GM18870 (cell line): ENCODE measurements around the gene EXOC4.

Experiments
- ATAC-seq: cut with Tn5 transposase; IDR thresholded peaks from one replicate; pipeline ENCODE4 v1.9.1; 2021; ENCODE audit warnings: moderate library complexity; ENCODE audit not compliant: unreplicated experiment

Gene EXOC4

DNA sequence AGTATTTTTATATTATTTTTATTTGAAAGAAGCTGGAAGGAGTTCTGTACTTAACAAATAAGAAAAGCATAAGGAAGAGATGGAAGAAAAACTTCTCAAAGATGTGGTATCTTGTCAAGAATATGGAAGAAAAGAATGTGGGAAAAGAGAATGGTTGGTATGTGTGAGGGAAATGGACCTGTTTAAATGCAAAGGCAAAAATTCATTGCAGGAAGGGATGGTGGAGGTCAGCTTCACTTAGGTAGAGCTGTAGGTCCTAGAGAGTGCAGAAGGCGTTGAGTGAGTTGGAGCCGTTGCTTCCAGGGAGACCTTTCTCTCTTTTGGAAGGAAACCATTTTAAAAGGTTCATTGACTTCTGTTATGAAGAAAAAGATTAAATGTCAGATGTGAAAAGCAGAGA lies 107.3 kb downstream of the EXOC4 start:
- ATAC-seq = no peak

- ATAC-seq = no peak
These were observed 108.9 kb downstream of the EXOC4 start for GRCh38 chr7:133361806-133362205.

DNA sequence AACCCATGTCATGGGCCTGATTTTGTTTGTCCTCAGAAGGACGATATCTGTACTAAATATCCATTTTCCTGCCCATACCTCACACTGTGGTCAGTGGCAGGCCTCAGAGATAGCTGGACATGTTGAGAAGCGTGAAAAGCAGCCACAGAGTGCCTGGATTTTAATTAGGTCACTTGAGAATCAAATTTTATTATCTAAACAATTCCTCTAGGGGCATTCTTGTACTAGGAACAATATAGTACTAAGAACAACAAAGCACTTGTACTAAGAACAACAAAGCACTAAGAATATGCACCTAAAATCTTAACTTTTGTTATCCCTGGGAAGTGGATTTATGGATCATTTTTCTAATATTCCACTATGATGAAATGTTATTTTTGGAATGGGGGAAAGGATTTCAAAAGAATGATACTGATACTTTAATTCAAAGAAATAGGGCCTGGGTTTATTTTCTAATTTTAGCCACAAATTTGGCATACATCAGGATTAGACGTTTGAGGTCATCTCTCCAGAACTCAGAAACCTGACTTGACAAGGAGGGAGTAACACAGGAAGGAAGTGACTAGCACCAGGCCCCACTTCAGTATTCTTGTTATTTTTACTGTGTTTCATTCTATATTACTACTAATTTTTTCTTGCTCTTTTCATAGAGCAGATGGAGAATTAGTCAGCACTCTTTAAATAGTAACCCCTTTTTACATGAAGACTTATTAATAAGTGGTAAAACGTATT lies 112.2 kb downstream of the EXOC4 start:
- ATAC-seq = no peak

DNA sequence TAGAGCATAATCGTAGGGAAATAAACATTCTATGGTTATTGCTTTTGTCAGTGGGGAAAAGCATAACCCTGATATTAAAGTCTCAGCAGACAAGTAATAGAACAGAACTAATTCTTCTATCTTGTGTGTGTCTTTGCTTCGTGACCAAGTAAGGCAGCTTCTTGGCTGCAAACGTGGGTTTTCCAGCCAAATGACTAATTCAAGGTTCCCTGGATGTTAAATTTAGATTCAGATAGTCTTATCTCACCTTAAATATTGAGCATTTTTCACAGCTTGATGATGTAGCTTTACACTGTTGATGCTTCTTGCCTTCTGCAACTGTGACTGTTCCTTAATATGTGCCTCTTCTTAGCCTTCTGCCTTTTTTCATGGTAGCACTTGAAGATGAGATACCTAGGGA lies 113.0 kb downstream of the EXOC4 start:
- ATAC-seq = no peak

GRCh38 chr7:133367561-133367960 lies 114.7 kb downstream of the EXOC4 start:
- no peak for ATAC-seq

- no peak for ATAC-seq
These were observed 116.3 kb downstream of the EXOC4 start for GRCh38 chr7:133369130-133369529.

- no peak for ATAC-seq
These were observed 118.7 kb downstream of the EXOC4 start for GRCh38 chr7:133371616-133372015.

GRCh38 chr7:133372337-133372736 lies 119.5 kb downstream of the EXOC4 start:
- no peak for ATAC-seq

DNA sequence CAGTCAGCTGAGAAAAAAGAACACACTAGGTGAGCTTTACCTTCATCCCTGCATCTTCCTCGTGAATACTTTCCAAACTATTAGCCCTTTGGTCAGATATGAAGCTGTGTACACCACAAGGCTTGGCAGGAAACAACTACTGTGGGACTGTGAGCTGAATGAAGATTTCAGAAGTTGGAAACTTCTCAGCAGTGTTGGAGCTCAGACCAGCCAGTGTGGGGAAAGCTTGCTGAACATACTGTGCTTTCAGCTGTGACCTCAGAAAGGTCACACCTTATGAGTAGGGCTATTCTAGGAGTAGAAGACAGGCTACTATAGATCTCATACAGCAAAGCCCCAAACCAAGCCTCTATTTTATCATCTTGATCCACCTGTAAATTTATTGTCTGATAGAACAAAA lies 123.6 kb downstream of the EXOC4 start:
- no peak for ATAC-seq

- no peak for ATAC-seq
These were observed 129.1 kb downstream of the EXOC4 start for GRCh38 chr7:133381965-133382364.

GRCh38 chr7:133382775-133383559 lies 130.1 kb downstream of the EXOC4 start:
- no peak for ATAC-seq

GRCh38 chr7:133386205-133386604 lies 133.3 kb downstream of the EXOC4 start:
- ATAC-seq = no peak

GRCh38 chr7:133389727-133390126 lies 136.8 kb downstream of the EXOC4 start:
- no peak for ATAC-seq

GRCh38 chr7:133391206-133391605 lies 138.3 kb downstream of the EXOC4 start:
- ATAC-seq = no peak

DNA sequence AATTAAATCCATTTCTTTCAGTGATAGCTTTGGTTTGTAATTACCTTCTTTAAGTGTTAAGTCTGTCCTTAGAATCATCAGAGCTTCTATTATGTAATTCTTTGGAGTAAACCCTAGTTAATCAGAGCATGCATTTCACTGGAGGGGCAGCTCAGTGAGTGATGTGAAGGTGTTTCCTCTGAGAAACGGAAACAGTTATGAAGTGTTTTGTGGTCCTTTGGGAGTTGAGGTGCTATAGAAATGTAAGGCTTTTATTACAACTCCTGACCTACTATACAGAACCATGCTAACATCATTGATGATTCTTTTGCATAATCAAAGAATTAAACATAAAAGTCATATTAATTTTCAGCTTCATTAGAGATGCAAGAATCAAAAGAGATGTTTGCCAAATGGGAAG lies 141.5 kb downstream of the EXOC4 start:
- ATAC-seq = no peak

DNA sequence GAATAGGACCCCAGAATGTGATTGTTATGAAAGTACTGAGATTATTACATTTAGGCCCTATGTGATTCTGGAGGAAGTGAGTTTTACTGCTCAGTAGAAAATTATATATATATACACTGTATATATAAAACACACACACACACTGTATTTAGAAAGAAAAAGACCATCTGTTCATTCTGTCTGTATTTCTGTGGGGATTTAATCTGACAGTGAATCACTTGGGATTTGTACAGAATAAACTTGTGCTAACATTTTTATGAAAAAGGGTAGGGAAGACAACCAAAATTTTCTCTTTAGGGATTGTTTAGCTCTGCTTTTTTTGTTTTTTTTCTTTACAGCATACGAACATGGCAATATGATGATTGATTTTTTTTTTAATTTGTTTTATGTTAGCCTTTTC lies 142.7 kb downstream of the EXOC4 start:
- no peak for ATAC-seq

GRCh38 chr7:133398506-133398905 lies 145.6 kb downstream of the EXOC4 start:
- ATAC-seq = no peak

DNA sequence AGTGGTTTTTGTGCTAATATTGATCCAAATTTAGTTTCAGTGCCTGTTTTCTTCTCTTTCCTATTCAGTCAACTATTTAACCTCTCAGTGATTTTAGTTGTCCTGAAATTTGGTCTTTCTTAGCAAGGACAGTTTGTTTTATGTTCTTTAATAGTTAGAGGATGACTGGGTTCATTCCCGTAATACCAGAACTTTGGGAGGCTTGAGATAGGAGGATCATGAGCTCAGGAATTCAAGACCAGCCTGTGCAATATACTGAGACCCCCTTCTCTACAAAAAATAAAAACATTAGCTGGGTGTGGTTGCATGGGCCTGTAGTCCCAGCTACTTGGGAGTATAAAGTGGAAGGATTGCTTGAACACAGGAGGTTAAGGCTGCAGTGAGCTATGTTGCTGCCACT lies 148.3 kb downstream of the EXOC4 start:
- no peak for ATAC-seq

DNA sequence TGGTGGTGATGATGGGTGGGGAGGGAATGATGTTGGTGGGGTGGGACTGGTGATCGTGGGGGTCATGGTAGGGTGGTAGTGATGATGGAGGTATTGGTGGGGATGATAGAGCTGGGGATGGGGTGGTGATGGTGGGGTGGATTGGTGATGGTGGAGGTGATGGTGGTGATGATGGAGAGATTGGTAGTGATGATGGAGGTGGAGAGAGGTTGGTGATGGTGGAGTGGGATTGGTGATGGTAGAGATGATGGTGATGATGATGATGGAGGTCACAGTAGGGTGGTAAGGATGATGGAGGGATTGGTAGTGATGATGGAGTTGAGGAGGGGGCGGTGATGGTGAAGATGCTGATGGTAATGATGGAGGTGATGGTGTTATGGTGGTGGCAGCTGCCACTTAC lies 155.3 kb downstream of the EXOC4 start:
- no peak for ATAC-seq

DNA sequence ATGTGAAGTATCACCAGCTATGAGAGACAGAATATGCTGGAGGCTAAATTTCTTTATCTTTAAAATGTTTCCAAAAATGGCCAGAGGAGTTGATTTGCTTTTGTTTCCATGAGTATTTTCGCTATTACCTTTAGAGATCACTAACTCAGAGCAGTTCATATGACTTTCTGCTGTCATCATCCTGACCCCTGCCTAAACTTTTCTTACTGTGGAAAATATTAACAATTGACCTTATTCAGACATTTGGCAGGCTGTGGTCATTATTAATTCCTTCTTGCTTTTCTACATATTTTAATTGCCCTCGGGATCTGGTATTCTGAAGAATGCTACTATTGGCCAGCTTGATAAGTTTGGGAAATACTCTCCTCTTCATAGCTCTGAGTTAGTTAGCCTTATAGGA lies 156.5 kb downstream of the EXOC4 start:
- ATAC-seq = no peak

GRCh38 chr7:133409966-133410365 lies 157.1 kb downstream of the EXOC4 start:
- no peak for ATAC-seq

DNA sequence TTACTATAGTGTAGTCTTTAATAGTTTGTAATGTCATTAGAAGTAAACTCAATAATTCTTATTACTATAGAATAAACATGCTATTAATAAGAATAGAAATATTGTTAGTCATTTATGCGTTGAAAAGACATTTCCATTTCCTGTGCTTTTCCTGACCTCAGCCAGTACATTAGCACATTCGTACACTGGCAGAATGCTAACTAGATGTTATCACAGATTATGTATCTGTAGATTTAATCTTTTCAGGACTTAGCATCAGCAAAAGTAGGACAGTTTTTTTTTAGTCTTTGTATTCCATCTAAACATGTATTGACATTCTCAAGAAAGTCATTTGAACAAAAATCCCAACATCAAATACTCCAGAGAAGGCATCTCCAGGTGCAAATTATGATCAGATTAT lies 158.5 kb downstream of the EXOC4 start:
- ATAC-seq = no peak

GRCh38 chr7:133412942-133413341 lies 160.1 kb downstream of the EXOC4 start:
- ATAC-seq = no peak
